Small intestine (tissue), 7 donors: ENCODE measurements around the gene SLC39A11. TPM values are rescaled to one million over a fixed set of nuclear protein-coding genes. Genes with fewer than 3 reads are reported as not detected.
"Not testable (repeated sequence)": the region's sequence is repeated elsewhere in the genome, so short reads cannot be mapped to it uniquely, and the experiment has no call there.

ENCODE experiments used
- DNase-seq, 2 donors: peaks; one replicate each; pipeline versions ENCODE4 v3.0.0 to v3.0.0-alpha.2; 2013
- FAIRE-seq: peaks from 2 replicates; lab custom pipeline; 2012; peaks lifted over from hg19 to GRCh38; lab: Jason Lieb, UNC
- H3K27ac ChIP-seq, 3 donors: one replicate each; pipeline ENCODE4 v1.5.1; 2013; ENCODE audit warnings: low read length in 2 of 3, mild to moderate bottlenecking in 2 of 3, control low read depth in 1 of 3, inconsistent platforms in 1 of 3, low read depth in 1 of 3, moderate library complexity in 1 of 3
- H3K27me3 ChIP-seq, 3 donors: one replicate each; pipeline ENCODE4 v1.6.1; 2013; ENCODE audit warnings: low read length in 3 of 3, inconsistent platforms in 1 of 3; ENCODE audit not compliant: control insufficient read depth in 3 of 3, insufficient read depth in 3 of 3
- H3K36me3 ChIP-seq, 3 donors: one replicate each; pipeline ENCODE4 v1.6.1; 2013; ENCODE audit warnings: low read length in 3 of 3, inconsistent platforms in 1 of 3, low read depth in 1 of 3, mild to moderate bottlenecking in 1 of 3, moderate library complexity in 1 of 3; ENCODE audit not compliant: control insufficient read depth in 3 of 3, insufficient read depth in 2 of 3
- H3K4me1 ChIP-seq, 3 donors: one replicate each; pipeline ENCODE4 v1.6.1; 2013; ENCODE audit warnings: low read length in 2 of 3, inconsistent platforms in 1 of 3, low read depth in 1 of 3, mild to moderate bottlenecking in 1 of 3, moderate library complexity in 1 of 3; ENCODE audit not compliant: control insufficient read depth in 3 of 3, insufficient read depth in 2 of 3
- H3K4me3 ChIP-seq, 3 donors: one replicate each; pipeline ENCODE4 v1.5.1; 2013; ENCODE audit warnings: low read length in 3 of 3, control low read depth in 1 of 3, inconsistent platforms in 1 of 3, low read depth in 1 of 3, mild to moderate bottlenecking in 1 of 3, moderate library complexity in 1 of 3
- H3K9me3 ChIP-seq, 2 donors: one replicate each; pipeline ENCODE4 v1.6.1; 2013; ENCODE audit warnings: low read depth in 1 of 2, low read length in 1 of 2; ENCODE audit not compliant: control insufficient read depth in 2 of 2, insufficient read depth in 1 of 2
- WGBS, 3 donors: extraction: QIAGEN DNeasy Blood & Tissue Kit; methylation state at CpG; one replicate each; pipeline ENCODE4 v1.1.7; 2013; 5-methylcytosine and 5-hydroxymethylcytosine counted together
- polyA plus RNA-seq, 4 donors: library from polyadenylated mRNA; stranded (reverse) in 3 of 4; unstranded in 1 of 4; fragments of 200-250 nt in 3 of 4; fragments of 120-200 nt in 1 of 4; gene quantifications; one replicate each; pipeline versions ENCODE4 v1.2.1 to v1.2.3, GENCODE V29; 2013
- donor health status: healthy with polysubstance abuse.
- donor health status: control.
- donor health status: control.
- donor health status: Bipolar disorder and iron deficiency.
- donor health status: healthy.

Gene SLC39A11
- polyA plus RNA-seq, 4 donors, result 2.7 to 53.7 (median 11.3) TPM

DNA sequence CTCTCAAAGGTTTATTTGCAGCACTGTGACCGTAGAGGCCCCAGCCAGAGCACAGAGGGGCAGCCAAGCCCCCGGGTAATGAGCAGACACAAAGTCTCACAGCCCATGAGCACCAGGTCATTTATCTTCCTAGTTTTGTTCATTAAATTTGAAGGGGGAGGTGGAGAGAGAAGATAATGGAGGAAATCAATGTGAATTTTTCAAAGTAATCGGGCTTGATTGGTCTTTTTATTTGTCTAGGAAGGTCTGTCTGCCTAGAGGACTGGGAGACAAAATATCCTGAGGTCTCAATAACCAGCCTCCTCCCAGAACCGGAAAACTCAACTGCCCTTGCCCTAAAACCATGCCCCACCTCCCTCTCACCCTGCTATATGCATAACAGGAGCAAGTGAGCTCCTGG, 189.0 kb downstream of the SLC39A11 start:
- H3K27ac ChIP-seq, result no peak overlapping the region
- 71 to 89% (median 78%) methylated on average over 4 of the region's 4 CpGs for whole genome bisulfite sequencing, 3 donors
- H3K4me1 ChIP-seq, result peaks cover 0 to 19% (median 0%) of the 10 kb centered on the region in 3 donors
- no peak for FAIRE-seq
- H3K9me3 ChIP-seq, result no peaks in the 10 kb centered on the region
- no peaks in the 10 kb centered on the region for H3K27me3 ChIP-seq
- peaks cover 0 to 9% (median 0%) of the 10 kb centered on the region in 3 donors for H3K36me3 ChIP-seq
- no peak for DNase-seq
- H3K4me3 ChIP-seq, result no peak overlapping the region

DNA sequence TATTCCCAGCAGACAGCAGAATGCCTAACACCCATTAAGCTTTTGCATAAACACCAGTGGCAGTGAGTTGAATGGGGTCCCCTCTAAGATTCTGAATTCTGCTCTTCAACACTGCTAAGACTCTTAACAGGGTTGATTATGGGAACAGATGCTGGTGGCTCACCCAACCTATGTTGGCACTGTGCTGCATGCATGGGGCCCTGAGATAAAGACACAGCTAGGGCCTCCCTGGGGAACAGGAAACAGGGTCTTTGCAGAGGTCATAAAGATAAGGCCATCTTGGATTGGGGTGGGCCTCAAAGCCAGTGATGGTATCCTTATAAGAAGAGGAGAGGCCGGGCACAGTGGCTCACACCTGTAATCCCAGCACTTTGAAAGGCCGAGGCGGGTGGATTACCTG, 190.8 kb downstream of the SLC39A11 start:
- Histone ChIP-seq H3K27ac (peak overlapping the region in 1 of 3 donors; percentile 36), H3K4me3 (no peak overlapping the region), H3K4me1 (peaks cover 0 to 19% (median 0%) of the 10 kb centered on the region in 3 donors), H3K9me3 (no peaks in the 10 kb centered on the region), H3K27me3 (no peaks in the 10 kb centered on the region), H3K36me3 (no peaks in the 10 kb centered on the region)
- WGBS, 3 donors, result 93 to 97% (median 95%) methylated on average over 3 of the region's 3 CpGs
- peak in 1 of 2 donors; percentile 17 for DNase-seq
- no peak for FAIRE-seq

DNA sequence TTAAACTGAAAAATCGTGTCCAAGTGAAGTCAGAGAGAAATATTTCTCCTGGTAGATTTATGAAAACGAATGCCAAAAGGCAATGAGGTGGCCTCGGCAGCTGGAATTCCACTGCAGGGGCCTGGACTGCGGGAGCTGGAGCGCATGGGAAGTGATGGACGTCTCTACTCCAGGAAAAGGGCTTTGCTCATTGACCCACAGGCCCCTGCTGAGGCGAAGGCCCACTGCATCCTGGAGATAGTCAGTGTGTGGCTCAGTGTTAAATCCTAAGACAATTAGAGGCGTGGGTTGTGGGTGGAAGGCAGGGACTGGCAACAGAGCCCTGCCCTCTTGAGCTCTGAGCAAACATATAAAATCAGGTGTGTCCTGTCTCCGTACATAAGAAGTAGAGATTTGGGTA, 191.4 kb downstream of the SLC39A11 start:
- Histone ChIP-seq H3K9me3 (no peaks in the 10 kb centered on the region), H3K4me3 (no peak overlapping the region), H3K27ac (peak overlapping the region in 1 of 3 donors; percentile 36), H3K4me1 (peaks cover 0 to 19% (median 0%) of the 10 kb centered on the region in 3 donors), H3K36me3 (no peaks in the 10 kb centered on the region), H3K27me3 (no peaks in the 10 kb centered on the region)
- peak in 1 of 2 donors; percentile 38 for DNase-seq
- WGBS, 3 donors, result 57 to 69% (median 64%) methylated on average over 9 of the region's 9 CpGs
- no peak for FAIRE-seq

DNA sequence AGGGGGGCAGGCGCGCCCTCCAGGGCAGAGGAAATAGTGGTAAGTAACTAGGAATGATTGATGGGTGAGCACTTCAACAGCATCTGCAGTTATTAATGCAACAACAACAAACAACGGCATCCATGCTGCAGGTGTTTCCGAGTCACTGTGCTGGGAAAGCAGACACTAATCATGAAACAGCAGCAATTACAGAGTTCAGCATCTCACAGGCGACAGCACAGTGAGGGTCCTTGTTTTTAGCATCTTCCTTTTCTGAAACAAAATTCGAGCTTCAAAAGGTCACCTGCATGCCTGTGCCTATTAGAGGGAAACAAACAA, 191.9 kb downstream of the SLC39A11 start:
- H3K27me3 ChIP-seq, result no peaks in the 10 kb centered on the region
- FAIRE-seq (no peak), DNase-seq (no peak)
- H3K9me3 ChIP-seq, result no peaks in the 10 kb centered on the region
- H3K36me3 ChIP-seq, result no peaks in the 10 kb centered on the region
- 28 to 54% (median 44%) methylated on average over 6 of the region's 6 CpGs for WGBS, 3 donors
- peaks cover 0 to 19% (median 0%) of the 10 kb centered on the region in 3 donors for H3K4me1 ChIP-seq
- peak overlapping the region in 1 of 3 donors; percentile 44 for H3K27ac ChIP-seq
- no peak overlapping the region for H3K4me3 ChIP-seq

DNA sequence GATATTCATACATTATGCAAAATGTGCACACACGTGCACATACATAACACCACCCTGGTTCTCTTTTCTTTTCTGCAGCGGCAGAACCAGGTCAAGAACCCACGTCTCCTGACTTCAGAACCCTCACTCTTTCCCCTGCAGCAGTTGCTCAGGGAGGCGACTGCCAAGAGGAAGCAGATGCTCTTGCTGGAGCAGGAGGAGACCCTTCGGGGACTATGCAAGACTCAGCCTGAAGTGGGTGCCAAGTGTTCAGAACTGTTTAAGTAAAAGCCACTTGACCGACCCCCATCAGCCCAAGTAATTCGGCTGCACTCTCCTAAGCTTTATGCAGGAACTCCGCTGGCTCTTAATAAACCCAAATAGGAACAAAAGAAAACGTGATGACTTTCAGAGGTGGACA, 193.8 kb downstream of the SLC39A11 start:
- H3K9me3 ChIP-seq, result no peaks in the 10 kb centered on the region
- H3K27me3 ChIP-seq, result no peaks in the 10 kb centered on the region
- DNase-seq (no peak), FAIRE-seq (no peak)
- no peak overlapping the region for H3K4me3 ChIP-seq
- no peaks in the 10 kb centered on the region for H3K36me3 ChIP-seq
- H3K4me1 ChIP-seq, result peaks cover 0 to 19% (median 0%) of the 10 kb centered on the region in 3 donors
- 70 to 87% (median 78%) methylated on average over 9 of the region's 9 CpGs for WGBS, 3 donors
- no peak overlapping the region for H3K27ac ChIP-seq

DNA sequence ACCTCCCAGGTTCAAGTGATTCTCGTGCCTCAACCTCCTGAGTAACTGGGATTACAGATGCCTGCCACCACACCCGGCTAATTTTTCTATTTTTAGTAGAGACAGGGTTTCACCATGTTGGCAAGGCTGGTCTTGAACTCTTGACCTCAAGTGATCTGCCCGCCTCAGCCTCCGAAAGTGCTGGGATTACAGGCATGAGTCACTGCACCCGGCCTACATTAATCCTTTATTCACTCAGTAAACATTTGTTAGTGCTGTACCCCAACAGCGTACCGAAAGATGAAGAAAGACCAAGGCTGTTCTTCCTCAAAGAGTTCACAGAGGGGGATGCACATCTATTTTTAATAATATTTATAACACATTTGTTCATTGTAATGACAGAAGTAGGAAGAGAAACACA, 196.2 kb downstream of the SLC39A11 start:
- not testable (repeated sequence) for H3K4me3 ChIP-seq, H3K36me3 ChIP-seq, H3K27ac ChIP-seq, FAIRE-seq, H3K27me3 ChIP-seq, DNase-seq, H3K9me3 ChIP-seq
- WGBS, 3 donors, result 82 to 92% (median 85%) methylated on average over 7 of the region's 7 CpGs
- peaks cover 0 to 14% (median 0%) of the 10 kb centered on the region in 3 donors for H3K4me1 ChIP-seq

DNA sequence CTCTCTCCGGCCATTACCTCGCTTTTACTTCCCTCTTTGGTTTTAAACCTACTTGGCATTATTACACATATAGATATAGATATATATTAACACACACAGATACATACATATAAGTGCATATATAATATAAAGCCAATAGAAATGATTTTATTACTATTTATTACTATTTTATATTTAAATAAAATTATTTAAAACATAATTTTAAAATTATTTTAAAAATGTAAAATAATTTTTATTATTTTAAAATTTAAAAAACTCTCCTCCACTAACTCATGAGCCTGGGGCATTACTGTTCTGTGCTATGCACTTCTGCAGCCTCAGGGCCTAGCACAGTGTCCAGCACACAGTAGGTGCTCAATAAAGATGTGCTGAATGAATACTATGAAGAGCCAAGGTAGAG, 200.9 kb downstream of the SLC39A11 start:
- DNase-seq (no peak), FAIRE-seq (no peak)
- no peaks in the 10 kb centered on the region for H3K27me3 ChIP-seq
- H3K36me3 ChIP-seq, result no peaks in the 10 kb centered on the region
- no peaks in the 10 kb centered on the region for H3K9me3 ChIP-seq
- no peaks in the 10 kb centered on the region for H3K4me1 ChIP-seq
- WGBS, 3 donors, result 96 to 97% (median 96%) methylated on average over 2 of the region's 2 CpGs
- no peak overlapping the region for H3K4me3 ChIP-seq
- no peak overlapping the region for H3K27ac ChIP-seq

DNA sequence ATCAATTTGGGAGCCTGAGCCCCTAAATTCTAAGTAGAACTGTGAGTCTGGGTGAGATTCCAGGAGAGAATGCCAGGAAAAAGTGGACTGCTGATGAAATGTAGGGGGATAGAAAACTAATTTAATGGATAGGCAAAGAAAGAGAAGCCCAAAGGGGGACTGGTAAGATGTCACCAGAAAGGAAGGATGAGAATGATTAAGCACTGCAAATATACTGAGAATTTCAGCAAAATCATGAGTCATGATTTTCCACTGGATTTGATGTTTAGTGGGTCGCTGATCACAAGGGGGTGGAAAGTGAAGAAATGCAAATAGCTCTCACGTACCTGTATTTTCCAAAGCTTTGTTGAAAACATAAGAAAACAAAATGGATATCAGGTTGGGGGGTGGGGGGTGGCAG, 201.8 kb downstream of the SLC39A11 start:
- FAIRE-seq (no peak), DNase-seq (no peak)
- no peaks in the 10 kb centered on the region for H3K4me1 ChIP-seq
- no peaks in the 10 kb centered on the region for H3K36me3 ChIP-seq
- no peak overlapping the region for H3K4me3 ChIP-seq
- H3K27me3 ChIP-seq, result no peaks in the 10 kb centered on the region
- H3K27ac ChIP-seq, result no peak overlapping the region
- WGBS, 3 donors, result 82 to 91% (median 83%) methylated on average over 2 of the region's 2 CpGs
- no peaks in the 10 kb centered on the region for H3K9me3 ChIP-seq

DNA sequence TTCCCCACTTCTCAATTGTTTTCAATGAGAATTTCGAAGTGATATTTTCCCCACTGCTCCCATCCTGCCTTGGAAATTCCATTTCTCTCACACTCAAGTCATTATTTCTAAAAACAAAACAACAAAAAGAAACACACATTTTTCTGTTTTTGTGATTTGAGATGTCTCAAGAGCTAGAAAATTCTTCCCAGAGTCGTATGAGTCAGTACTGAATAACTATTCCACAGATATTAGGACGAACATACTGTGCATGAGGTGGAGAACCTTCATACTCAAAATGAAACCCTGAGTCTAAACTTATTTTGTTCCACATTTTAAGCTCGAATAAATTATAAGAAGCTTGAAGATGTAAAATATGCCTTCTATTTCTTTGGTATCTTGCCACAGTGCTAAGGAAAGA, 204.6 kb downstream of the SLC39A11 start:
- Histone ChIP-seq H3K27me3 (no peaks in the 10 kb centered on the region), H3K27ac (no peak overlapping the region), H3K4me1 (no peaks in the 10 kb centered on the region), H3K4me3 (no peak overlapping the region), H3K9me3 (no peaks in the 10 kb centered on the region), H3K36me3 (no peaks in the 10 kb centered on the region)
- FAIRE-seq, result no peak
- DNase-seq, result no peak
- 64 to 82% (median 71%) methylated on average over 4 of the region's 4 CpGs for WGBS, 3 donors
